ENCODE data around the gene NRIP1.
A peak's percentile ranks its signal among the peaks of the same experiment; 100 is the strongest.

The NRIP1 gene

GRCh38 chr21:14972678-14973077 lies 92.1 kb downstream of the NRIP1 start:
- Histone ChIP-seq H3K18ac (ENCODE audit: low read length) (no peak overlapping the region), H3K27me3 (ENCODE audit: insufficient read depth, low read length) (no peaks in the 10 kb centered on the region), H3K79me2 (ENCODE audit: control insufficient read depth, insufficient read depth, low read length, poor library complexity) (no peaks in the 10 kb centered on the region), H2BK120ac (ENCODE audit: insufficient read depth, low read length, poor library complexity) (no peak overlapping the region), H3K4me1 (ENCODE audit: control insufficient read depth in 1 of 2, insufficient read depth in 2 of 2, low read length in 2 of 2) (peaks cover 0 to 3% of the 10 kb centered on the region in 2 experiments), H3K23ac (ENCODE audit: low read length) (no peak overlapping the region), H3K9me3 (ENCODE audit: insufficient read depth, low read depth, low read length) (no peaks in the 10 kb centered on the region), H4K12ac (ENCODE audit: low read depth, low read length) (no peak overlapping the region), H2BK5ac (ENCODE audit: low read depth, low read length, poor library complexity) (no peak overlapping the region), H4K8ac (ENCODE audit: low read depth, low read length) (no peak overlapping the region), H4K91ac (ENCODE audit: low read depth, low read length) (no peak overlapping the region), H2BK12ac (ENCODE audit: low read length) (no peak overlapping the region), H3K4ac (ENCODE audit: low read depth, low read length) (no peak overlapping the region), H2AFZ (ENCODE audit: insufficient read depth, low read length, poor library complexity) (no peak overlapping the region), H3K36me3 (ENCODE audit: control insufficient read depth in 1 of 2, insufficient read depth in 2 of 2, low read length in 2 of 2) (peaks cover 1 to 5% of the 10 kb centered on the region in 2 experiments), H3K14ac (ENCODE audit: low read length) (no peak overlapping the region), H3K9ac (ENCODE audit: low read length) (no peak overlapping the region), H3K4me2 (ENCODE audit: low read length) (no peak overlapping the region), H3K27ac (ENCODE audit: low read depth, low read length) (no peak overlapping the region), H2AK5ac (ENCODE audit: low read length) (no peak overlapping the region), H3K79me1 (ENCODE audit: low read length) (no peaks in the 10 kb centered on the region), H3K4me3 (ENCODE audit: low read depth, low read length) (no peak overlapping the region)
- DNase-seq, result no peak
- no CpG with 5 or more reads among the region's 6 CpGs for WGBS (ENCODE audit: extremely low coverage, insufficient coverage, insufficient read length)

GRCh38 chr21:14968821-14969220 lies 96.0 kb downstream of the NRIP1 start:
- H2AFZ ChIP-seq (ENCODE audit: insufficient read depth, low read length, poor library complexity), result no peak overlapping the region
- no peaks in the 10 kb centered on the region for H3K9me3 ChIP-seq (ENCODE audit: insufficient read depth, low read depth, low read length)
- no peak overlapping the region for H3K4ac ChIP-seq (ENCODE audit: low read depth, low read length)
- no peak overlapping the region for H2BK120ac ChIP-seq (ENCODE audit: insufficient read depth, low read length, poor library complexity)
- peaks cover 7 to 11% of the 10 kb centered on the region in 2 experiments for H3K36me3 ChIP-seq (ENCODE audit: control insufficient read depth in 1 of 2, insufficient read depth in 2 of 2, low read length in 2 of 2)
- H3K4me1 ChIP-seq (ENCODE audit: control insufficient read depth in 1 of 2, insufficient read depth in 2 of 2, low read length in 2 of 2), result peaks cover 7 to 8% of the 10 kb centered on the region in 2 experiments
- H2BK5ac ChIP-seq (ENCODE audit: low read depth, low read length, poor library complexity), result no peak overlapping the region
- H4K12ac ChIP-seq (ENCODE audit: low read depth, low read length), result no peak overlapping the region
- no peaks in the 10 kb centered on the region for H3K27me3 ChIP-seq (ENCODE audit: insufficient read depth, low read length)
- H3K23ac ChIP-seq (ENCODE audit: low read length), result no peak overlapping the region
- H3K27ac ChIP-seq (ENCODE audit: low read depth, low read length), result no peak overlapping the region
- H3K4me3 ChIP-seq (ENCODE audit: low read depth, low read length), result no peak overlapping the region
- WGBS (ENCODE audit: extremely low coverage, insufficient coverage, insufficient read length), result no CpG with 5 or more reads among the region's 1 CpG
- DNase-seq, result no peak
- no peak overlapping the region for H2BK12ac ChIP-seq (ENCODE audit: low read length)
- no peak overlapping the region for H4K91ac ChIP-seq (ENCODE audit: low read depth, low read length)
- H3K4me2 ChIP-seq (ENCODE audit: low read length), result no peak overlapping the region
- no peak overlapping the region for H2AK5ac ChIP-seq (ENCODE audit: low read length)
- no peak overlapping the region for H3K14ac ChIP-seq (ENCODE audit: low read length)
- peaks cover 2% of the 10 kb centered on the region for H3K79me2 ChIP-seq (ENCODE audit: control insufficient read depth, insufficient read depth, low read length, poor library complexity)
- H3K18ac ChIP-seq (ENCODE audit: low read length), result no peak overlapping the region
- H3K9ac ChIP-seq (ENCODE audit: low read length), result no peak overlapping the region
- no peaks in the 10 kb centered on the region for H3K79me1 ChIP-seq (ENCODE audit: low read length)
- no peak overlapping the region for H4K8ac ChIP-seq (ENCODE audit: low read depth, low read length)

GRCh38 chr21:14968029-14968428 lies 96.8 kb downstream of the NRIP1 start:
- no peak overlapping the region for H2BK5ac ChIP-seq (ENCODE audit: low read depth, low read length, poor library complexity)
- H3K36me3 ChIP-seq (ENCODE audit: control insufficient read depth in 1 of 2, insufficient read depth in 2 of 2, low read length in 2 of 2), result peaks cover 7 to 11% of the 10 kb centered on the region in 2 experiments
- H3K4me2 ChIP-seq (ENCODE audit: low read length), result no peak overlapping the region
- H3K79me2 ChIP-seq (ENCODE audit: control insufficient read depth, insufficient read depth, low read length, poor library complexity), result peaks cover 2% of the 10 kb centered on the region
- no peak overlapping the region for H4K91ac ChIP-seq (ENCODE audit: low read depth, low read length)
- no peak overlapping the region for H2AK5ac ChIP-seq (ENCODE audit: low read length)
- no peak overlapping the region for H3K14ac ChIP-seq (ENCODE audit: low read length)
- no peak overlapping the region for H3K4ac ChIP-seq (ENCODE audit: low read depth, low read length)
- no peak overlapping the region for H3K23ac ChIP-seq (ENCODE audit: low read length)
- peak overlapping the region; percentile 11 for H3K27ac ChIP-seq (ENCODE audit: low read depth, low read length)
- no peak overlapping the region for H3K18ac ChIP-seq (ENCODE audit: low read length)
- H4K8ac ChIP-seq (ENCODE audit: low read depth, low read length), result no peak overlapping the region
- no peak overlapping the region for H3K4me3 ChIP-seq (ENCODE audit: low read depth, low read length)
- no CpG with 5 or more reads among the region's 5 CpGs for WGBS (ENCODE audit: extremely low coverage, insufficient coverage, insufficient read length)
- H2AFZ ChIP-seq (ENCODE audit: insufficient read depth, low read length, poor library complexity), result no peak overlapping the region
- no peaks in the 10 kb centered on the region for H3K27me3 ChIP-seq (ENCODE audit: insufficient read depth, low read length)
- H3K4me1 ChIP-seq (ENCODE audit: control insufficient read depth in 1 of 2, insufficient read depth in 2 of 2, low read length in 2 of 2), result peaks cover 7 to 8% of the 10 kb centered on the region in 2 experiments
- no peak overlapping the region for H4K12ac ChIP-seq (ENCODE audit: low read depth, low read length)
- H2BK12ac ChIP-seq (ENCODE audit: low read length), result no peak overlapping the region
- no peak for DNase-seq
- no peaks in the 10 kb centered on the region for H3K79me1 ChIP-seq (ENCODE audit: low read length)
- H2BK120ac ChIP-seq (ENCODE audit: insufficient read depth, low read length, poor library complexity), result no peak overlapping the region
- no peaks in the 10 kb centered on the region for H3K9me3 ChIP-seq (ENCODE audit: insufficient read depth, low read depth, low read length)
- no peak overlapping the region for H3K9ac ChIP-seq (ENCODE audit: low read length)

- no peak for DNase-seq
- Histone ChIP-seq H4K12ac (ENCODE audit: low read depth, low read length) (no peak overlapping the region), H4K91ac (ENCODE audit: low read depth, low read length) (no peak overlapping the region), H2BK5ac (ENCODE audit: low read depth, low read length, poor library complexity) (no peak overlapping the region), H3K36me3 (ENCODE audit: control insufficient read depth in 1 of 2, insufficient read depth in 2 of 2, low read length in 2 of 2) (peaks cover 5 to 11% of the 10 kb centered on the region in 2 experiments), H3K18ac (ENCODE audit: low read length) (no peak overlapping the region), H2BK12ac (ENCODE audit: low read length) (no peak overlapping the region), H3K27me3 (ENCODE audit: insufficient read depth, low read length) (no peaks in the 10 kb centered on the region), H2BK120ac (ENCODE audit: insufficient read depth, low read length, poor library complexity) (no peak overlapping the region), H3K79me1 (ENCODE audit: low read length) (no peaks in the 10 kb centered on the region), H3K14ac (ENCODE audit: low read length) (no peak overlapping the region), H2AK5ac (ENCODE audit: low read length) (no peak overlapping the region), H2AFZ (ENCODE audit: insufficient read depth, low read length, poor library complexity) (no peak overlapping the region), H3K9me3 (ENCODE audit: insufficient read depth, low read depth, low read length) (no peaks in the 10 kb centered on the region), H4K8ac (ENCODE audit: low read depth, low read length) (no peak overlapping the region), H3K9ac (ENCODE audit: low read length) (no peak overlapping the region), H3K4me3 (ENCODE audit: low read depth, low read length) (no peak overlapping the region), H3K4ac (ENCODE audit: low read depth, low read length) (no peak overlapping the region), H3K4me1 (ENCODE audit: control insufficient read depth in 1 of 2, insufficient read depth in 2 of 2, low read length in 2 of 2) (peaks cover 7 to 8% of the 10 kb centered on the region in 2 experiments), H3K4me2 (ENCODE audit: low read length) (no peak overlapping the region), H3K27ac (ENCODE audit: low read depth, low read length) (no peak overlapping the region), H3K79me2 (ENCODE audit: control insufficient read depth, insufficient read depth, low read length, poor library complexity) (peaks cover 2% of the 10 kb centered on the region), H3K23ac (ENCODE audit: low read length) (no peak overlapping the region)
- no CpG with 5 or more reads among the region's 6 CpGs for WGBS (ENCODE audit: extremely low coverage, insufficient coverage, insufficient read length)
Measured at GRCh38 chr21:14964621-14965020, 100.2 kb downstream of the NRIP1 start.

Data from trophoblast cell (in vitro differentiated cells and primary cell).